GM12874 (cell line): Measurements from ENCODE around the gene NRG2.

Source experiments
- CTCF ChIP-seq: IDR thresholded peaks from 2 replicates; pipeline ENCODE4 v1.5.1; 2011; ENCODE audit warnings: low read depth, mild to moderate bottlenecking, control low read depth, low read length, moderate library complexity; ENCODE audit not compliant: insufficient read depth

The NRG2 gene

GRCh38 chr5:139850423-139851016 is 192.6 kb downstream of the NRG2 start:
- TF ChIP-seq CTCF = no peak

DNA sequence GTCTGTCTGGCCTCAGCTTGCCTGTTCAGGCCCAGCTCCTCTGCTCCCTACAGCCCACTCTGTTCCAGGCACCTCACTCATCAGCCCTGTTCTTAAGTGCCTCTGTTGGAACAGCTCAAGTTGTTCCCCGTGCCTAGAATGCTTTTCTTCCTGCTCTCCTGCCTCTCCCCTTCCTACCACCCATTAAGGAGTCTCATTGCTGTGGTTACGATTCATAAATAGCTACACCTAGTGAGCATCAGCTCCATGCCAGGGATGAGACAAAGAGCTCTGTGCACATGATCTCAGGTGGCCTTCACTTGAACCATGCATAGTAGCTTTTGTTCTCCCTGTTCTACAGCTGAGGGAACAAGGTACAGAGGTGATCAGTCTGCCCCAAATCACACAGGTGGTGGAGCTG is 193.2 kb downstream of the NRG2 start:
- TF ChIP-seq CTCF = no peak

GRCh38 chr5:139849501-139849900 is 193.6 kb downstream of the NRG2 start:
- no peak for TF ChIP-seq CTCF

- TF ChIP-seq CTCF = no peak
Observed at GRCh38 chr5:139848508-139849100, 194.5 kb downstream of the NRG2 start.

GRCh38 chr5:139847790-139848507 is 195.2 kb downstream of the NRG2 start:
- TF ChIP-seq CTCF = no peak

DNA sequence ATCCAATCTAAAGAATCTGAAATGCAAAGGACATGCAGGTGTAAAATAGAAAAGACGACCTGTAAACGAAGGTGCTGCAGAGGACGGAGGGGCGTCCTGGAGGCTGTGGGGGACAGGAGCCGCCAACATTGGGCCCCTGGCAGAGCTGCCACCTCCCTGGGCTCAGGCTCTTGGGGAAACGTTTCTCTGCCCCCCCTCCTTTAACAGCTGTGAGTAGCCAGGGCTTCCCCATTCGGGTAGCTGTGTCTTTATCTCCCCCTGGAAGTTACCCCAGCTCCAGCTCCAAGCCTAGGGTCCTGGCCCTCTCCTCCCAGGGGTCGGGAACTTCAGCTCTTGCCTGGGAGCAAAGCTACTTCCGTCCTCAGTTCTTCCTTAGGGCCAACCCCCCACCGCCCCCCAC is 196.0 kb downstream of the NRG2 start:
- no peak for TF ChIP-seq CTCF

- TF ChIP-seq CTCF = no peak
Observed at GRCh38 chr5:139845846-139846681, 197.0 kb downstream of the NRG2 start.
